Measurements from ENCODE around the gene ATP2B2. TPM values are rescaled to one million over a fixed set of nuclear protein-coding genes. Genes with fewer than 3 reads are reported as not detected.

The ATP2B2 gene
- total RNA-seq, 1 experiment from 2014 or later: not detected

- H3K4me2 ChIP-seq (ENCODE audit: low read length): no peak overlapping the region
- CTCF ChIA-PET: no interaction called here
- intact Hi-C loops (cut with micrococcal nuclease): no loop called here
Measured at GRCh38 chr3:10386121-10386520, 119.3 kb downstream of the ATP2B2 start.

More at GRCh38 chr3:10386121-10386520, 119.3 kb downstream of the ATP2B2 start:
- Histone ChIP-seq H2AFZ (ENCODE audit: low read depth, low read length, poor library complexity, severe bottlenecking) (no peak overlapping the region), H4K20me1 (ENCODE audit: insufficient read depth) (no peaks in the 10 kb centered on the region), H3K9ac (ENCODE audit: low read length) (no peak overlapping the region), H3K27ac (ENCODE audit: low read depth, low read length) (no peak overlapping the region), H3K4me3 (replicated peaks in 1 of 2; ENCODE audit: low read depth in 1 of 2, low read length in 2 of 2) (no peak overlapping the region), H3K36me3 (ENCODE audit: control insufficient read depth in 1 of 2, insufficient read depth in 2 of 2, low read length in 2 of 2) (no peaks in the 10 kb centered on the region), H3K79me2 (ENCODE audit: insufficient read depth, low read length) (no peaks in the 10 kb centered on the region), H3K4me1 (ENCODE audit: control insufficient read depth in 1 of 2, insufficient read depth in 2 of 2, low read length in 2 of 2) (no peaks in the 10 kb centered on the region), H3K9me2 (ENCODE audit: insufficient read depth) (no peaks in the 10 kb centered on the region), H3K27me3 (ENCODE audit: insufficient read depth, low read length) (peaks cover 11% of the 10 kb centered on the region), H3K9me3 (ENCODE audit: control insufficient read depth in 1 of 2, insufficient read depth in 1 of 2, low read depth in 1 of 2, low read length in 2 of 2) (no peaks in the 10 kb centered on the region)
- ChIA-PET POLR2A (no interaction called here), RAD21 (ENCODE audit: low non-redundant PET in 1 of 2, low total read pairs in 2 of 2, uncharacterized antibody in 2 of 2, unreplicated experiment in 2 of 2) (no interaction called here)
- TF ChIP-seq ZBTB33 (IDR thresholded peaks at IDR 0.05; ENCODE audit: extremely low read depth, insufficient replicate concordance, low read length) (no peak), JUND (IDR thresholded peaks at IDR 0.05) (no peak), CTCF (IDR thresholded peaks at IDR 0.05 in 2 of 3, conservative IDR thresholded peaks at IDR 0.05 in 1 of 3; ENCODE audit: borderline replicate concordance in 1 of 3, insufficient read depth in 1 of 3, low read depth in 2 of 3, low read length in 2 of 3) (no peak), CEBPB (IDR thresholded peaks at IDR 0.05; ENCODE audit: low read depth) (no peak), MAX (IDR thresholded peaks at IDR 0.05) (no peak), SRF (IDR thresholded peaks at IDR 0.05; ENCODE audit: low read depth) (no peak), POLR2AphosphoS5 (IDR thresholded peaks at IDR 0.05; ENCODE audit: low read depth, low read length) (no peak), ZFX (IDR thresholded peaks at IDR 0.05) (no peak), POLR2A (IDR thresholded peaks at IDR 0.05; ENCODE audit: borderline replicate concordance, extremely low read depth, insufficient read depth, insufficient read length) (no peak), EZH2 (IDR thresholded peaks at IDR 0.05) (no peak), TCF7L2 (IDR thresholded peaks at IDR 0.05; ENCODE audit: borderline replicate concordance, extremely low read depth, insufficient read depth, insufficient read length) (no peak), ELF1 (IDR thresholded peaks at IDR 0.05; ENCODE audit: borderline replicate concordance, low read depth) (no peak), SP1 (IDR thresholded peaks at IDR 0.05; ENCODE audit: low read depth) (no peak), SIN3A (IDR thresholded peaks at IDR 0.05; ENCODE audit: low read depth) (no peak), YY1 (IDR thresholded peaks at IDR 0.05; ENCODE audit: extremely low read depth, insufficient replicate concordance, low read depth, low read length) (no peak), ZNF274 (IDR thresholded peaks at IDR 0.05; ENCODE audit: low read depth, low read length) (no peak), EZH2phosphoT487 (IDR thresholded peaks at IDR 0.05; ENCODE audit: borderline replicate concordance) (no peak), FOSL1 (IDR thresholded peaks at IDR 0.05; ENCODE audit: low read depth) (no peak)
- no peak for DNase-seq (ENCODE audit: low read depth, low spot score)
- no TSS peak for BruUV-seq (replicated peaks)
- no peak for ATAC-seq

Data from HCT116 (cell line).